ENCODE results near the gene CROCC2.

DNA sequence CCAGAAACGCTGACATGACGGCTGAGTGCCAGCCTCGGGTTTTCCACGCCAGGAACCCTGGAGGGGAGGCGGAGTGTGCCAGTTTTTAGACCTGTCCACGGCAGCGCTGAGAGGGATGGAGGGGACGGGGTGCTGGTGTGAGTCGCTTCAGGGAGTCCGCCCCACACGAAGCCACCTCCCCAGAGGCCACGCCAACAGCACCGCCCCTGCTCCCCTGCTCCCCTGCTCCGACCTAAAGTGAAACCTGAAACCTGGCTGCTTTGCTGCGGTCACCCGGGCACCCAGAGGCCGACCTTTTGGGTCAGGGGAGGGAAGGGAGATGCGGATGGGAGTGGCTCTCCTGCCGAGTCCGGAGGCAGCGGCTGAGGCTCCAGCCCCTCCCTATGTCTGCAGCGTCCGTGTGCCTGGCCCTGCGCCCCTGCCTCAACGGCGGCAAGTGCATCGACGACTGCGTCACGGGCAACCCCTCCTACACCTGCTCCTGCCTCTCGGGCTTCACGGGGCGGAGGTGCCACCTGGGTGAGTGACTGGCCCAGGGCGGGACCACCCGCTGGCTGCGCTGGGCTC lies 130.3 kb downstream of the CROCC2 start:
- no peak for TF ChIP-seq CTCF (IDR thresholded peaks at IDR 0.05)
- TF ChIP-seq POLR2A (IDR thresholded peaks at IDR 0.05) = no peak

Data from Peyer's patch (tissue), 4 donors.